GM18868 (cell line): ENCODE results near the gene BST1.

Experiments
- ATAC-seq: cut with Tn5 transposase; IDR thresholded peaks from one replicate; pipeline ENCODE4 v1.9.1; 2021; ENCODE audit warnings: mild to moderate bottlenecking, moderate library complexity; ENCODE audit not compliant: unreplicated experiment

Gene BST1

DNA sequence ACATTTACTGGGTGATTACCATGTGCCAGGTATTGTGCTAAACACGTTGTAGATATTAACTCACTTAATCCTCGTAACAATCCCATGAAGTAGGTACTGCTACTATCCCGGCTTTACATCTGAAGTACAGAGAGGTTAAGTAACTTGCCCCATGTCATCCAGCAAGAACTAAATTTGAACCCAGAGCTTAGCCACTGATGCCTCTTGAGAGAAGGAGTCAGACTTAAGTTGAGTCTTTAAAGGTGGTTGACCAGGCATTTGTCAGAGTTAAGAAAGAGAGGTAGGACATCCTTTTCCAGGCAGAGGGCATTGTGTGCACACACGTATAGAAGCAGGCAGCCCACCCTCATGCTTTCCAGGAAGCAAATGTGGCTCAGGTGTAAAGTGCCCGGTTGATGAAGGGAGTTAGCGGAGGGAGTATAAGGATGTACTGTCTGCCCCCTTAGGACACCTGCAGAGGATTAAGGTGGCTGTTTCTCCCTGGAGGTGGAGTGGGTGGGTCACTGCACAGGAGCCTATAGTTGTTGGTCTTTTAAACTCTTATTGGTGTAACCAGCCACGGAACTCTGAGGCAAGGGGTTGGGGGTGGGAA, 74.9 kb downstream of the BST1 start:
- no peak for ATAC-seq

DNA sequence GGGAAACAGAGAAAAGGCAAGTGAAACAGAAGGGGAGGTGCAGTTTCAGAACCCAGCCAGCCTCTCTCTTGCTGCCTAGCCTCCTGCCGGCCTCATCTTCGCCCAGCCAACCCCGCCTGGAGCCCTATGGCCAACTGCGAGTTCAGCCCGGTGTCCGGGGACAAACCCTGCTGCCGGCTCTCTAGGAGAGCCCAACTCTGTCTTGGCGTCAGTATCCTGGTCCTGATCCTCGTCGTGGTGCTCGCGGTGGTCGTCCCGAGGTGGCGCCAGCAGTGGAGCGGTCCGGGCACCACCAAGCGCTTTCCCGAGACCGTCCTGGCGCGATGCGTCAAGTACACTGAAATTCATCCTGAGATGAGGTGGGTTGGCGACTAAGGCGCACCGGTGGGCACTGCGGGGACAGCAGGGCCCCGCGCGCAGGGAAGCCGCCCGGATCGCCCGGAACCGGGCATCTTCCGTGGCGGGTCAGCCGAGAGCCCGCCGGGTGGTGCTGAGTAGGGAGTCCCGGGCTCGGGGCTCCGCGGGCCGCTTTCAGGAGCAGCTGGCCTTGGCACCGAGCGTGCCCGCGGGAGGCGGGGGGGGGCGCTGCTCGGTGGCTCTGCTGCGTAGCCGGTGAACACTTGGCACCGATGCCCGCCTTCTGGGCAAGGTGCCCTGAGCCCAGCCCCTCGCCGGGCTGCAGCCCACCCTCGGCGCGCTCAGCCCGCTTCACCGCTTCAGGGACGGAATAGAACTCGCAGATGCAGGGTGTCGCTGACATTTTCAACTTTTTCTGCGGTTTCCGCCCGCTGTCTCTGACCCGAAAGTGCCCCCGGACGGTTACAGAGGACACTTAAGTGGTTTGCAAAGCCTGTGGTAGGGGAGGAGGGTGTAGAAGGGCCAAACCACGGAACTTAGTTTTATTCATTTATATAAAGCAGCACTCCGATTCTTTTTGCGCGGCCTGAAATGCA, 75.7 kb downstream of the BST1 start, which contains the start of gene CD38:
Gene CD38 (plus strand): TSS at position 40 of the 953 bp plus-strand sequence. CDS start 87 bp downstream, at position 127.
- ATAC-seq = peak; percentile 74

DNA sequence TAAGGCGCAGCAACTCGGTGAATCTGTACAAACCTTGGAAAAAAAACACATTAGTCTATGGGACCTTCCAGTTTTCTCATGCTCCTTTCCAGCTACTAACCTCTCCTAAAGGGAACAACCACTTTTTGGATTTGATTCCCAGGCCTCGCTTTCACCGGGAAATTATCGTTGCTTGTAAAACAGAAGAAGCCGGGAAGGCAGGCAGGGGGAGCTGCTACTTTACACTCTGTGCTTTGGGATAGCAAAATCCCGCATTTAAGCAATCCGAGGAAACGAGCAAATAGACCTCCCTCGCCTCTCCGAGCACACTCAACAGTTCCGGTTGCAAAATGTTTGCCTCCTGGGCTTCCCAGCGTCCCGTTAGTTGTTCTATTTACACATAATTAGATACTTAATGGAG, 76.4 kb downstream of the BST1 start:
- ATAC-seq = no peak

DNA sequence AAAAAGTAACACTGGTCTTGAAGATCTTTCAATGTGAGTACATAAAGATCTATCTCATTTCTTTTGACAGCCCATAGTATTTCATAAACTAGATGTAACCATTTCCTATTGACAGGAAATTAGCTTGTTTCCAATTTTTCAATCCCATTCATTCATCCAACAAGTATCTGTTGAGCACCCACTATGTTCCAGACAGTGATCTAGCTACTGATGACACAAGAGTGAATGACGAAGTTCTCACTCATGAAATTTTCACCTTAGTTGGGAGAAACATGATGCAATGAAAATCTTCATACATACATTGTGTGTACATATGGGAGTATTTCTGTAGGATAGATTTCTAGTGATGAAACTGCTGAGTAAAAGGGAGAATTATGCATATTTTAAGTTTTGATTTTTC, 76.9 kb downstream of the BST1 start:
- ATAC-seq = no peak

DNA sequence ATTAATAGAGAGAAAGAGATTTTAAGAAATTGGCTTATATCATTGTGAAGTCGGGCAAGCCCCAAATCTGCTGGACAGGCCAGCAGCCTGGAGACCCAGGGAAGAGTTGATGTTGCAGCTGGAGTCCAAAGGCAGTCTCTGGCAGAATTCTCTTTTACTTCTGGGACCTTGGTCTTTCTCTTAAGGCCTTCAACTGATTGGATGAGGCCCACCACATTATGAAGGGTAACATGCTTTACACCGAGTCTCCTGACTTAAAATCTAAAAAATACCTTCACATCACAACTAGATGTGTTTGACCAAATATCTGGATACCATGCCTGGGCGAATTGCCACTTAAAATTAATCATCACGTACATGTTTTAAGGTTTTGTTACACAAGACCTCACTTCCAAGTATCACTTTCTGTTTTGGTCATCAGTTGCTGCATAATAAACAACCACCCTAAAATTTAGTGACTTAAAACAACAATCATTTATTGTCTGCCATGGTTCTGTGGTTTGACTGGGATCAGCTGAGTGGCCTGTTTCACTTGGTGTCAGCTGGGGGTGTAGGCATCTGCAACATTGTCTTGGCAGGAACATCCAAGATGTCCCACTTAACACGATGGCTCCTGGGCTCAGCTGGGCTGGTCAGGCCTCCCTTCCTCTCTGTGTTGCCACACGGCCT, 78.7 kb downstream of the BST1 start:
- peak; percentile 35 for ATAC-seq
